ENCODE measurements around the gene MRPL49.

DNA sequence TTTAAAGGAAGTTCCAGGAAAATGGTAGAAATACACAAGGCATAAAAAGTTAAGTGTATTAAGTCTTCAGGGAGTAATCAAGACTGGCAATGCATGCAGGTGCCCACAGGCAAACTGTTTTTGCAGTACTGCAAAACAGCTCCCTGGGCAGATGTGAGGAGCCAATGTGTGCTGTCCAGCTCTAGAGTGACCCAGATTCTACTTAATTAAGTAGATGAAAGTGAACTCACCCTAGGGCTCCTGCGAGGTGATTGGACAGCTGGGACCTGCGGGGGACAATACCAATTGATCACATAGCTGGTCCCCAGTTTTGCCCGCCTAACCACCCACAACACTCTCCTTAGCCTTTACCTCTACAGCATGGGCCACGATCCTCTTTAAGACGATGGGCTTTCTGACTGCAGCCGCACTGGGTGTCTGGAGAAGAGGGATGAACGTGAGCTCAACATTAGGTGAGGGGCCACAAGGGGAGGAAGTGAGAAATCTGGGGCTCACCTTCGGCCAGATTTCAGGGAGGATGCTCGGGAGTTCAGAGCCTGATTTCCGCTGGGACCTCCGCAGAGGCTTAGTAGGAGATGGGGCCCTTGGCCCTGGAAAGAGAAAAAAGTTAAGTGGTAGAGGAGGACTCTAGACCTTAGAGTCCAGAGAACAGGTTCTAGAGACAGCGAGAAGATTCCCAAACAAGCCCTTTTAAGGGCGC is 38.8 kb upstream of the MRPL49 start:
- TF ChIP-seq CTCF (conservative IDR thresholded peaks at IDR 0.05) (no peak), ZFX (IDR thresholded peaks at IDR 0.05) (no peak)
